Endothelial cell of umbilical vein (primary cell): ENCODE data around the gene UHRF1. TPM values are rescaled to one million over a fixed set of nuclear protein-coding genes. Genes with fewer than 3 reads are reported as not detected.

Experiments used
- BruUV-seq: library from RNA; stranded (reverse); fragments of 400-500 nt; replicated peaks from 2 replicates; lab custom pipeline; 2021; lab: Mats Ljungman, UMichigan
- CTCF ChIA-PET: fragments of 300-600, 350-600 bp; sonication (Branson Sonifier 250); formaldehyde crosslinking; loops from one replicate; lab custom pipeline; 2021; ENCODE audit warnings: antibody characterized with exemption, inconsistent platforms; lab: Charles Lee
- POLR2A ChIA-PET: fragments of 300-600, 350-600 bp; sonication (Branson Sonifier 250); formaldehyde crosslinking; loops from one replicate; lab custom pipeline; 2021; ENCODE audit warnings: antibody characterized with exemption, inconsistent platforms; lab: Charles Lee
- DNase-seq: peaks from one replicate; pipeline ENCODE4 v3.0.0-alpha.2; 2011; ENCODE audit warnings: low read depth, low spot score
- FAIRE-seq: peaks from 2 replicates; lab custom pipeline; 2011; peaks lifted over from hg19 to GRCh38; lab: Jason Lieb, UNC
- H2AFZ ChIP-seq: 2 replicates; pipeline ENCODE4 v1.6.0; 2012; ENCODE audit warnings: low read depth, low read length, control low read depth, inconsistent platforms
- H3K27ac ChIP-seq: 2 replicates; pipeline ENCODE4 v1.5.1; 2011; ENCODE audit warnings: low read depth, mild to moderate bottlenecking, control low read depth, low read length, moderate library complexity; ENCODE audit not compliant: insufficient read depth
- H3K27me3 ChIP-seq, 2 experiments: 2 replicates each; pipeline versions ENCODE4 v1.6.0 to v1.6.1; 2011; ENCODE audit warnings: low read length in 2 of 2, mixed read lengths in 1 of 2; ENCODE audit not compliant: control insufficient read depth in 2 of 2, insufficient read depth in 2 of 2
- H3K36me3 ChIP-seq, 2 experiments: 2 replicates in 1 of 2; 3 replicates in 1 of 2; pipeline ENCODE4 v1.5.1; 2011; ENCODE audit warnings: low read length in 2 of 2, mild to moderate bottlenecking in 1 of 2, moderate library complexity in 1 of 2; ENCODE audit not compliant: control insufficient read depth in 2 of 2, insufficient read depth in 2 of 2; ENCODE audit errors: extremely low read depth in 1 of 2
- H3K4me1 ChIP-seq: 3 replicates; pipeline ENCODE4 v1.5.1; 2011; ENCODE audit warnings: mild to moderate bottlenecking, low read length; ENCODE audit not compliant: control insufficient read depth, insufficient read depth; ENCODE audit errors: extremely low read depth
- H3K4me2 ChIP-seq: 2 replicates; pipeline ENCODE4 v1.6.1; 2011; ENCODE audit warnings: low read length, control low read depth, mixed read lengths; ENCODE audit not compliant: insufficient read depth
- H3K4me3 ChIP-seq, 3 experiments: fragments of 200-600 bp in 1 of 3; sonication (generic), shearing (Covaris generic) in 1 of 3; replicated peaks in 1 of 3; 2 replicates each; pipeline ENCODE4 v1.5.1; 2011 to 2016; ENCODE audit warnings: control low read depth in 3 of 3, low read length in 3 of 3, mild to moderate bottlenecking in 2 of 3, inconsistent platforms in 1 of 3, low read depth in 1 of 3, moderate library complexity in 1 of 3; ENCODE audit not compliant: insufficient read depth in 1 of 3
- H3K79me2 ChIP-seq: 2 replicates; pipeline ENCODE4 v1.6.0; 2012; ENCODE audit warnings: low read length, inconsistent platforms; ENCODE audit not compliant: control insufficient read depth, insufficient read depth
- H3K9ac ChIP-seq: replicated peaks from 2 replicates; pipeline ENCODE3; 2011; ENCODE audit warnings: low read length, control low read depth; ENCODE audit not compliant: insufficient read depth; ENCODE audit errors: extremely low read depth
- H3K9me1 ChIP-seq: replicated peaks from 3 replicates; pipeline ENCODE4 v1.6.0; 2011; ENCODE audit warnings: mild to moderate bottlenecking, low read length; ENCODE audit not compliant: control insufficient read depth, insufficient read depth; ENCODE audit errors: extremely low read depth
- H3K9me3 ChIP-seq: replicated peaks from 2 replicates; pipeline ENCODE4 v1.5.1; 2012; ENCODE audit warnings: low read length, inconsistent platforms; ENCODE audit not compliant: control insufficient read depth, insufficient read depth
- H4K20me1 ChIP-seq: replicated peaks from 2 replicates; pipeline ENCODE3; 2011; ENCODE audit warnings: mild to moderate bottlenecking, low read length; ENCODE audit not compliant: control insufficient read depth, insufficient read depth; ENCODE audit errors: extremely low read depth
- EZH2 ChIP-seq: IDR thresholded peaks from 2 replicates; pipeline ENCODE4 v1.6.1; 2012; ENCODE audit warnings: borderline replicate concordance, low read depth, mild to moderate bottlenecking, moderate library complexity, low read length, inconsistent platforms; ENCODE audit not compliant: severe bottlenecking
- FOS ChIP-seq: IDR thresholded peaks from 2 replicates; pipeline ENCODE4 v1.6.1; 2011; ENCODE audit warnings: mild to moderate bottlenecking, low read length, moderate library complexity, borderline replicate concordance; ENCODE audit not compliant: insufficient read depth
- GATA2 ChIP-seq: IDR thresholded peaks from 2 replicates; pipeline ENCODE4 v1.7.0; 2011; ENCODE audit warnings: low read depth, mild to moderate bottlenecking, moderate library complexity, mixed read lengths, low read length; ENCODE audit not compliant: insufficient read length, insufficient read depth
- JUN ChIP-seq: IDR thresholded peaks from 2 replicates; pipeline ENCODE4 v1.6.1; 2011; ENCODE audit warnings: borderline replicate concordance, low read depth; ENCODE audit not compliant: insufficient read length, insufficient read depth
- MAX ChIP-seq: IDR thresholded peaks from 2 replicates; pipeline ENCODE4 v1.6.1; 2011; ENCODE audit not compliant: insufficient read depth, insufficient read length
- MYC ChIP-seq: IDR thresholded peaks from one replicate; pipeline ENCODE4 v1.6.1; 2011; ENCODE audit warnings: mild to moderate bottlenecking, low read depth, low read length
- POLR2A ChIP-seq: IDR thresholded peaks from 2 replicates; pipeline ENCODE4 v1.6.1; 2012; ENCODE audit warnings: low read depth, mild to moderate bottlenecking, control low read depth, low read length
- POLR2AphosphoS5 ChIP-seq: IDR thresholded peaks from 2 replicates; pipeline ENCODE4 v1.6.1; 2012; ENCODE audit warnings: low read depth, mild to moderate bottlenecking, control low read depth, low read length, moderate library complexity; ENCODE audit not compliant: insufficient read depth
- dilution Hi-C: fragments of 300-500 bp; cut with MboI; formaldehyde crosslinking; loops from one replicate; pipeline ENCODE4 v1.15.0; 2019; ENCODE audit warnings: low sequenced_read_pairs; ENCODE audit not compliant: extremely low pct_ligation_motif_present
- intact Hi-C: fragments of 100-400 bp; cut with micrococcal nuclease; formaldehyde crosslinking; loops from one replicate; pipeline ENCODE4 v1.10.0; 2022
- polyA plus RNA-seq, 4 experiments: library from polyadenylated mRNA; depleted of rRNA in 3 of 4; stranded (reverse) in 3 of 4; unstranded in 1 of 4; fragments of >200 nt; gene quantifications; 2 replicates each; pipeline versions ENCODE4 v1.2.1 to v1.2.3, GENCODE V29; 2011 to 2012; ENCODE audit warnings: missing spikeins in 1 of 4
- total RNA-seq: library from RNA; stranded (reverse); gene quantifications from 2 replicates; pipeline ENCODE4 v1.2.3, GENCODE V29; 2021
- TF ChIP-seq, protein P1 (sequence below), 2 donors: IDR thresholded peaks; 1 replicate in 1 of 2; 2 replicates in 1 of 2; pipeline ENCODE4 v1.5.1; 2011; ENCODE audit warnings: low read length in 2 of 2, mild to moderate bottlenecking in 2 of 2, moderate library complexity in 2 of 2, control low read depth in 1 of 2, inconsistent platforms in 1 of 2, low read depth in 1 of 2; ENCODE audit not compliant: insufficient read depth in 1 of 2; ENCODE audit errors: extremely low read depth in 1 of 2

Gene UHRF1
- total and polyA plus RNA-seq, 2 donors (not counting 3 experiments of a cell fraction or from before 2014, with no cell fraction given): 13.3 to 76.8 TPM

- no peaks in the 10 kb centered on the region for H4K20me1 ChIP-seq
- intact Hi-C loops (loop anchor here (2.0 kb wide), 1 partner anchor 59 kb away; no protein-coding TSS in a partner anchor), dilution Hi-C loops (no loop called here)
- BruUV-seq: no TSS peak
- no peak overlapping the region for H3K9ac ChIP-seq
- ChIA-PET POLR2A (no interaction called here), CTCF (interaction anchor here (0.7 to 1.9 kb wide), 8 partner anchors 12 to 162 kb away, joined by 3 to 10 read pairs (median 4); no protein-coding TSS in a partner anchor)
- H3K9me3 ChIP-seq: no peaks in the 10 kb centered on the region
- H3K4me1 ChIP-seq: peaks cover 23% of the 10 kb centered on the region
- TF ChIP-seq, protein P1, sequence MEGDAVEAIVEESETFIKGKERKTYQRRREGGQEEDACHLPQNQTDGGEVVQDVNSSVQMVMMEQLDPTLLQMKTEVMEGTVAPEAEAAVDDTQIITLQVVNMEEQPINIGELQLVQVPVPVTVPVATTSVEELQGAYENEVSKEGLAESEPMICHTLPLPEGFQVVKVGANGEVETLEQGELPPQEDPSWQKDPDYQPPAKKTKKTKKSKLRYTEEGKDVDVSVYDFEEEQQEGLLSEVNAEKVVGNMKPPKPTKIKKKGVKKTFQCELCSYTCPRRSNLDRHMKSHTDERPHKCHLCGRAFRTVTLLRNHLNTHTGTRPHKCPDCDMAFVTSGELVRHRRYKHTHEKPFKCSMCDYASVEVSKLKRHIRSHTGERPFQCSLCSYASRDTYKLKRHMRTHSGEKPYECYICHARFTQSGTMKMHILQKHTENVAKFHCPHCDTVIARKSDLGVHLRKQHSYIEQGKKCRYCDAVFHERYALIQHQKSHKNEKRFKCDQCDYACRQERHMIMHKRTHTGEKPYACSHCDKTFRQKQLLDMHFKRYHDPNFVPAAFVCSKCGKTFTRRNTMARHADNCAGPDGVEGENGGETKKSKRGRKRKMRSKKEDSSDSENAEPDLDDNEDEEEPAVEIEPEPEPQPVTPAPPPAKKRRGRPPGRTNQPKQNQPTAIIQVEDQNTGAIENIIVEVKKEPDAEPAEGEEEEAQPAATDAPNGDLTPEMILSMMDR (IDR thresholded peaks at IDR 0.05; ENCODE audit: extremely low read depth in 1 of 2, insufficient read depth in 1 of 2, low read depth in 1 of 2, low read length in 2 of 2): no peak
- TF ChIP-seq MYC (no peak), JUN (no peak), EZH2 (no peak), GATA2 (no peak), POLR2A (no peak), POLR2AphosphoS5 (no peak), MAX (no peak), FOS (no peak)
- H3K36me3 ChIP-seq: no peaks in the 10 kb centered on the region
- peak; percentile 15 for FAIRE-seq
- no peak overlapping the region for H3K27ac ChIP-seq
- H3K27me3 ChIP-seq: no peaks in the 10 kb centered on the region
- no peak overlapping the region for H2AFZ ChIP-seq
- no peak for DNase-seq
- no peak overlapping the region for H3K4me3 ChIP-seq
- peaks cover 42% of the 10 kb centered on the region for H3K79me2 ChIP-seq
- no peaks in the 10 kb centered on the region for H3K9me1 ChIP-seq
- peak overlapping the region; percentile 80 for H3K4me2 ChIP-seq
These were observed 62.1 kb downstream of the UHRF1 start for GRCh38 chr19:4971424-4971793.
